GM23248 (cell line): Measurements from ENCODE around the gene IGF1R. TPM values are rescaled to one million over a fixed set of nuclear protein-coding genes. Genes with fewer than 3 reads are reported as not detected.
A peak's percentile ranks its signal among the peaks of the same experiment; 100 is the strongest.

ENCODE experiments used
- DNase-seq: peaks from one replicate; pipeline ENCODE4 v3.0.0-alpha.2; 2015
- H2AFZ ChIP-seq: fragments of 200-600 bp; sonication (generic); 2 replicates; pipeline ENCODE4 v1.6.1; 2016; ENCODE audit warnings: antibody characterized with exemption
- H3F3A ChIP-seq: fragments of 200-600 bp; sonication (generic); 2 replicates; pipeline ENCODE4 v1.6.1; 2016; ENCODE audit warnings: mild to moderate bottlenecking, antibody characterized with exemption, mixed run types; ENCODE audit not compliant: insufficient read depth
- H3K27ac ChIP-seq: fragments of 200-600 bp; sonication (generic); 2 replicates; pipeline ENCODE4 v1.5.1; 2016; ENCODE audit warnings: mild to moderate bottlenecking
- H3K27me3 ChIP-seq: fragments of 200-600 bp; sonication (generic); replicated peaks from 2 replicates; pipeline ENCODE4 v1.6.1; 2016; ENCODE audit warnings: mild to moderate bottlenecking; ENCODE audit not compliant: insufficient read depth
- H3K36me3 ChIP-seq: fragments of 200-600 bp; sonication (generic); 2 replicates; pipeline ENCODE4 v1.6.1; 2016; ENCODE audit warnings: low read depth, mild to moderate bottlenecking
- H3K4me1 ChIP-seq: fragments of 200-600 bp; sonication (generic); 2 replicates; pipeline ENCODE4 v1.6.1; 2016; ENCODE audit warnings: mild to moderate bottlenecking; ENCODE audit not compliant: insufficient read depth
- H3K4me2 ChIP-seq: fragments of 200-600 bp; sonication (generic); one replicate; pipeline ENCODE4 v1.6.1; 2016; ENCODE audit warnings: mild to moderate bottlenecking; ENCODE audit not compliant: unreplicated experiment
- H3K4me3 ChIP-seq: fragments of 200-600 bp; sonication (generic); 2 replicates; pipeline ENCODE4 v1.5.1; 2016; ENCODE audit warnings: mild to moderate bottlenecking
- H3K79me2 ChIP-seq: fragments of 200-600 bp; sonication (generic); 2 replicates; pipeline ENCODE4 v1.6.1; 2016; ENCODE audit warnings: mild to moderate bottlenecking; ENCODE audit not compliant: insufficient read depth
- H3K9ac ChIP-seq: fragments of 200-600 bp; sonication (generic); 2 replicates; pipeline ENCODE4 v1.6.1; 2016; ENCODE audit warnings: mild to moderate bottlenecking
- H3K9me2 ChIP-seq: fragments of 200-600 bp; sonication (generic); 2 replicates; pipeline ENCODE4 v1.6.1; 2016; ENCODE audit warnings: mixed run types, mild to moderate bottlenecking, moderate library complexity; ENCODE audit not compliant: insufficient read depth
- H3K9me3 ChIP-seq: fragments of 200-600 bp; sonication (generic); one replicate; pipeline ENCODE4 v1.6.1; 2017; ENCODE audit warnings: low read depth
- H4K20me1 ChIP-seq: fragments of 200-600 bp; sonication (generic); 2 replicates; pipeline ENCODE4 v1.6.0; 2016; ENCODE audit not compliant: insufficient read depth
- EZH2 ChIP-seq: fragments of 200-600 bp; sonication (generic); IDR thresholded peaks from 2 replicates; pipeline ENCODE4 v1.6.1; 2018; ENCODE audit warnings: antibody characterized with exemption, mild to moderate bottlenecking; ENCODE audit not compliant: insufficient read depth, poor library complexity, severe bottlenecking
- EZH2phosphoT487 ChIP-seq: fragments of 200-600 bp; sonication (generic); IDR thresholded peaks from 2 replicates; pipeline ENCODE4 v1.6.1; 2018; ENCODE audit warnings: antibody characterized with exemption, moderate library complexity, mild to moderate bottlenecking, low read depth; ENCODE audit not compliant: insufficient read depth
- WGBS, 2 experiments: methylation state at CpG; one replicate each; pipeline ENCODE4 v1.1.6; 2015 to 2017; ENCODE audit warnings: low lambda C conversion rate in 2 of 2, low coverage in 1 of 2; ENCODE audit errors: missing lambda C conversion rate in 2 of 2; 5-methylcytosine and 5-hydroxymethylcytosine counted together
- in situ Hi-C: fragments of 300-500 bp; cut with MboI; formaldehyde crosslinking; loops from 2 replicates; pipeline ENCODE4 v1.15.0; 2020
- polyA plus RNA-seq: library from polyadenylated mRNA; unstranded; fragments of >200 nt; fragmentation: Nextera tagmentation; extraction: Ambion mirVana; gene quantifications from 2 replicates; pipeline ENCODE4 v1.2.1, GENCODE V29; 2016
- total RNA-seq: library from RNA; depleted of rRNA; stranded (reverse); fragments of >200 nt; shearing (Covaris generic); gene quantifications from 2 replicates; pipeline ENCODE4 v1.2.3, GENCODE V29; 2014

The IGF1R gene
- total and polyA plus RNA-seq, 2 experiments from 2014 or later, result 22.0 to 48.6 TPM

DNA sequence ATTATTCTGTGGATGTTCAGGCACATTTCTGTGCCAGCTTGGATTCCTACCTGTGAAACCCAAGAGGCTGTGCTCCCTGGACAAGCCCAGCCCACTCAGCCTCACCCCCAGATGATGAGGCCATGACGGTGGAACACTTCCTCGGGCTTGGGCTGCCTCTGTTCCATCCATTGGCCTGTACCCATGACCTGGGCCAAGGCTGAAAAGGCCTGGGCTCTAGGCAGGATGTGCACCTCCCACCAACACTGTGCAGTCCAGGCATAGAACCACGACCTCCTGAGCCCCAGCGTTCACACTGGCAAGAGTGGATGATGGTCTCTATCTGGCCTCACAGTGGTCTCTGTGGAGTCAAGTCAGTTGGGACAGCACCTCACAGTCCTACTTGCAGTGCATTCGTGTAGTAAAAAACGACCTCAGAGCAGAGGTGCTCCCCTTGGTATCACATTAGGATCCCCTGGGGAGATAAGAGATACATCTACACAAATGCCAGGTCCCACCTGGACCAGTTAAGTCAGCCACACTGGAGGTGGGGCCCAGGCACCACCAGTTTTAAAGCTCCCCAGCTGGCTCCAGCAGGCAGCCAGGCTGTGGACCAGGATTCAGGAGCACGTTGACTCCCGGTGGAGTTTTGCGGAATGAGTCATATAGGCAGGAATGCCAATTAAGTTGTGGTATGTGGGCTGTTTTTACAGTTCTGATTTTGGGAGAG lies 39.0 kb upstream of the IGF1R start:
- H3K27ac ChIP-seq, result no peak overlapping the region
- no peak overlapping the region for H2AFZ ChIP-seq
- H3K9me3 ChIP-seq, result no peaks in the 10 kb centered on the region
- no peaks in the 10 kb centered on the region for H4K20me1 ChIP-seq
- no peak overlapping the region for H3K4me2 ChIP-seq
- H3K9me2 ChIP-seq, result no peaks in the 10 kb centered on the region
- DNase-seq, result peak; percentile 57
- WGBS, 2 experiments, result 32 to 38% methylated on average over 9 of the region's 9 CpGs
- no peak overlapping the region for H3K9ac ChIP-seq
- H3K4me3 ChIP-seq, result no peak overlapping the region
- no peaks in the 10 kb centered on the region for H3K79me2 ChIP-seq
- TF ChIP-seq EZH2, result no peak
- no peak for TF ChIP-seq EZH2phosphoT487
- in situ Hi-C loops, result no loop called here
- 0 out of 2 replicates have a peak, but pooled peaks cover 4% of the 10 kb centered on the region for H3K4me1 ChIP-seq
- H3F3A ChIP-seq, result no peaks in the 10 kb centered on the region
- peaks cover 18% of the 10 kb centered on the region; the same call in 1 of the 2 replicates for H3K27me3 ChIP-seq
- no peaks in the 10 kb centered on the region for H3K36me3 ChIP-seq

DNA sequence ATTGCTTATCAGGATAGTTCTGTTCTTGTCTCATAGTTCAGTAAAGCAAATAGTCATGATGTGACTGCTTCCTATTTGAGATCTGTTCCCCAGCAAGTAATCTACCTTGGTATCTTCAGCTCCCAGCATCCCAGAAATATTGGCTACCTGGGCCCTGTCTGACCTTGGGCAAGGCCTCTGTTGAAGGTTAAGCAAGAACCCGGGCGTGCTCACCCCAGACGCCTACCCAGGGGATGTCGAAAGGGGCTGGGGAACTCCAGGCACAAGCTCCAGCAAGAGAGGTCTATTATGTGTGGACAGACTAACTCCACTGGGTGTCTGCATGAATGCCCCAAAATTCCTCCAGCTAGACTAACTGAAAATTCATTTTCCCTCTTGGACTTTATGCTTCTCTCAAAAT lies 37.3 kb upstream of the IGF1R start:
- no peaks in the 10 kb centered on the region for H3F3A ChIP-seq
- H3K9me2 ChIP-seq, result no peaks in the 10 kb centered on the region
- no peak overlapping the region for H2AFZ ChIP-seq
- no peak for TF ChIP-seq EZH2phosphoT487
- TF ChIP-seq EZH2, result no peak
- in situ Hi-C loops, result no loop called here
- no peak overlapping the region for H3K27ac ChIP-seq
- no peaks in the 10 kb centered on the region for H3K9me3 ChIP-seq
- peaks cover 16% of the 10 kb centered on the region; the same call in 1 of the 2 replicates for H3K27me3 ChIP-seq
- WGBS, 2 experiments, result 68 to 69% methylated on average over 4 of the region's 4 CpGs
- no peak overlapping the region for H3K4me2 ChIP-seq
- no peaks in the 10 kb centered on the region for H3K79me2 ChIP-seq
- no peak for DNase-seq
- H3K4me3 ChIP-seq, result no peak overlapping the region
- no peak overlapping the region for H3K9ac ChIP-seq
- H4K20me1 ChIP-seq, result no peaks in the 10 kb centered on the region
- H3K36me3 ChIP-seq, result no peaks in the 10 kb centered on the region
- 0 out of 2 replicates have a peak, but pooled peaks cover 4% of the 10 kb centered on the region for H3K4me1 ChIP-seq

DNA sequence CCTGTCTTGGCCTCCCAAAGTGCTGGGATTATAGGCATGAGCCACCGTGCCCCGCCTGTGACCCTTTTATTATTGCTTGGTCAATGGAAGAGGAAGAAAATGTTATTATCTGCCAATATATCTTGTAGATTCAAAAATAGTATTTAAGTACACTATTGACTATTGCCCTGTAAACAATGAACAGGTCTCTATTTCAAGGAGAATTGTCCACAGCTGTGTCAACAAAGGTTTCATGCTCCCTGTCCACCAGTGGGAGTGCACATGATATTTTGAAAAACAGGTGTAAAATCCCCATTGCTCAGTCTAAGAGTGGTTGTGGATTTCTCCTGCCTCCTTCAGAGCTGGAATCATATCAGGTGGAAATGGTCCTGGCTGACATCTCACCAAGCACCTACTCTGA lies 36.5 kb upstream of the IGF1R start:
- 0 out of 2 replicates have a peak, but pooled peaks cover 4% of the 10 kb centered on the region for H3K4me1 ChIP-seq
- no peak overlapping the region for H3K9ac ChIP-seq
- H3K4me2 ChIP-seq, result no peak overlapping the region
- H3K4me3 ChIP-seq, result no peak overlapping the region
- H3K9me2 ChIP-seq, result no peaks in the 10 kb centered on the region
- no peaks in the 10 kb centered on the region for H4K20me1 ChIP-seq
- no peaks in the 10 kb centered on the region for H3K79me2 ChIP-seq
- TF ChIP-seq EZH2phosphoT487 (no peak), EZH2 (no peak)
- no peak for DNase-seq
- peaks cover 20% of the 10 kb centered on the region; the same call in 1 of the 2 replicates for H3K27me3 ChIP-seq
- no peaks in the 10 kb centered on the region for H3K9me3 ChIP-seq
- H3K27ac ChIP-seq, result no peak overlapping the region
- H3F3A ChIP-seq, result no peaks in the 10 kb centered on the region
- in situ Hi-C loops, result no loop called here
- 58 to 77% methylated on average over 2 of the region's 2 CpGs for WGBS, 2 experiments
- H2AFZ ChIP-seq, result no peak overlapping the region
- H3K36me3 ChIP-seq, result no peaks in the 10 kb centered on the region

DNA sequence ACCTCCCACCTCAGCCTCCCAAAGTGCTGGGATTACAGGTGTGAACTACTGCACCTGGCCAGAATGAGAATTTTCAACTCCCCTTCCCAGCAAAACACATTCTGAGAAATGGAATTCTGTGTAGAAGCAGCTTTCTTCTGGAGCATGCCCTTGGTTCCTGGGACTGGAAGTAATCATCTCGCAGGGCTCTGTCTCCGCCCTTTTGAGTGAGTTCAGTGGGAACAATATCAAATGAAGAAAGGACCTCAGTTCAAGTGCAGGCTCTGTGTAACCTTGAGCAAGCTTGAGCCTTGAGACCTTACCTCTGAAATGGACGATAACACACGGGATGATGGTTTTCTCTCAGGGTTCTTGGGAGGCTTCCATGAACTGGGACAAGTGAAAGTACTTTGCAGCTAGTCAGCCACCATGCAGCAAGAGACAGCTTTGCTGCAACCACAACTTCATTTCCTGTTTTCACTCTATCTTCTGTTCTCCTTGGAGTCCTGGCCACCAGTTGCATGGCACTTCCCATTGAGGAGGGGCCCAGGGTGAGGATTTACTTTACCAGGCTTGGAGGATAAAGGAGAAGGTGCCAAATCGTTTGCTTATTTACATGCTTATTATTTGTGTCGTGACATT lies 35.7 kb upstream of the IGF1R start:
- no peaks in the 10 kb centered on the region for H3K9me3 ChIP-seq
- H3K9me2 ChIP-seq, result no peaks in the 10 kb centered on the region
- 41 to 56% methylated on average over 6 of the region's 6 CpGs for WGBS, 2 experiments
- DNase-seq, result no peak
- H3K4me2 ChIP-seq, result no peak overlapping the region
- H3K36me3 ChIP-seq, result no peaks in the 10 kb centered on the region
- no peaks in the 10 kb centered on the region for H3K79me2 ChIP-seq
- in situ Hi-C loops, result no loop called here
- H3K27ac ChIP-seq, result no peak overlapping the region
- no peak overlapping the region for H3K9ac ChIP-seq
- 0 out of 2 replicates have a peak, but pooled peaks cover 4% of the 10 kb centered on the region for H3K4me1 ChIP-seq
- no peak overlapping the region for H3K4me3 ChIP-seq
- no peaks in the 10 kb centered on the region for H4K20me1 ChIP-seq
- no peak for TF ChIP-seq EZH2
- no peak for TF ChIP-seq EZH2phosphoT487
- no peaks in the 10 kb centered on the region for H3F3A ChIP-seq
- no peak overlapping the region for H2AFZ ChIP-seq
- peaks cover 24% of the 10 kb centered on the region; the same call in 1 of the 2 replicates for H3K27me3 ChIP-seq
